Lung (tissue), 12 donors: ENCODE results near the gene MSRB2. TPM values are rescaled to one million over a fixed set of nuclear protein-coding genes. Genes with fewer than 3 reads are reported as not detected.

ENCODE experiments used
- ATAC-seq: fragments of 200-7000 bp; cut with Tn5 transposase; one replicate; pipeline ENCODE4 v1.9.1; 2020; ENCODE audit warnings: moderate number of reproducible peaks; ENCODE audit not compliant: insufficient read depth, low FRiP score
- DNase-seq, 3 donors: peaks; one replicate each; pipeline ENCODE4 v3.0.0-alpha.2; 2013 to 2017
- H3K27ac ChIP-seq, 2 donors: one replicate each; pipeline ENCODE4 v1.5.1; 2013; ENCODE audit warnings: mild to moderate bottlenecking in 2 of 2, moderate library complexity in 2 of 2, control low read depth in 1 of 2, inconsistent platforms in 1 of 2, low read depth in 1 of 2, low read length in 1 of 2
- H3K27me3 ChIP-seq, 3 donors: one replicate each; pipeline ENCODE4 v1.5.1; 2013; ENCODE audit warnings: low read length in 2 of 3; ENCODE audit not compliant: control insufficient read depth in 3 of 3, insufficient read depth in 3 of 3
- H3K36me3 ChIP-seq, 4 donors: one replicate each; pipeline ENCODE4 v1.5.1; 2013; ENCODE audit warnings: low read length in 4 of 4, mild to moderate bottlenecking in 1 of 4, moderate library complexity in 1 of 4; ENCODE audit not compliant: control insufficient read depth in 4 of 4, insufficient read depth in 4 of 4
- H3K4me1 ChIP-seq, 5 donors: one replicate each; pipeline ENCODE4 v1.5.1; 2013; ENCODE audit warnings: low read length in 5 of 5, mild to moderate bottlenecking in 2 of 5, moderate library complexity in 1 of 5; ENCODE audit not compliant: control insufficient read depth in 5 of 5, insufficient read depth in 5 of 5
- H3K4me3 ChIP-seq: one replicate; pipeline ENCODE4 v1.5.1; 2013; ENCODE audit warnings: mild to moderate bottlenecking, control low read depth, moderate library complexity
- H3K9ac ChIP-seq, 2 donors: one replicate each; pipeline ENCODE4 v1.5.1; 2013; ENCODE audit warnings: low read length in 2 of 2, control low read depth in 1 of 2; ENCODE audit not compliant: insufficient read depth in 1 of 2
- H3K9me3 ChIP-seq, 4 donors: one replicate each; pipeline ENCODE4 v1.5.1; 2013; ENCODE audit warnings: low read length in 3 of 4, mild to moderate bottlenecking in 1 of 4, moderate library complexity in 1 of 4; ENCODE audit not compliant: control insufficient read depth in 4 of 4, insufficient read depth in 3 of 4
- WGBS, 2 donors: extraction: QIAGEN DNeasy Blood & Tissue Kit; methylation state at CpG; one replicate each; pipeline ENCODE4 v1.1.7; 2013; 5-methylcytosine and 5-hydroxymethylcytosine counted together
- polyA plus RNA-seq, 2 donors: library from polyadenylated mRNA; stranded (reverse); fragments of 200-250 nt; gene quantifications; one replicate each; pipeline ENCODE4 v1.2.1, GENCODE V29; 2013
- total RNA-seq, 2 donors: library from RNA; depleted of rRNA in 1 of 2; stranded (reverse); fragments of >200 nt in 1 of 2; gene quantifications; one replicate each; pipeline ENCODE4 v1.2.1, GENCODE V29; 2014 to 2021
- TF ChIP-seq, protein P1 (sequence below): IDR thresholded peaks from 2 replicates; pipeline ENCODE4 v1.5.1; 2012; ENCODE audit warnings: mild to moderate bottlenecking; ENCODE audit errors: control extremely low read depth, extremely low read depth
- donor health status: control.
- donor health status: control.
- donor health status: Bipolar disorder and iron deficiency.
- donor health status: healthy.
- donor health status: DM: yes; HTN: yes; CAD: no.

MSRB2 gene
- total and polyA plus RNA-seq, 4 donors, result 15.6 to 27.1 (median 20.5) TPM

DNA sequence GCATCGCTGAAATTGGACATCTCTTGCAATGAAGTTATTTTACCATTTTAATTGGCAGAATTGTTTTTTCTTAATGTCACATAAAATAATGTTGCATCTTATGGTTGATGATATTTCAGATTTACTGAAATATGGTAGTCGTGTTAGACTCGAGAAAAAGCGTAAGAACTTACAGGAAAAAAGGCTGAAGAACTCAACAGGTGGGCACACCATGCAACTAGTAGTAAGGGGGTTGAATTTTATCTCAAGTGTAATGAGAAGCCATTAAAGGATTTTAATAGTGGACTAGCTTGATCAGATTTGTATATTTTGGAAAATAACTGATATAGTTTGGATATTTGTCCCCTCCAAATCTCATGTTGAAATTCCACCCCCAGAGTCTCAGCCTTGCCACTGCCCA, 41.1 kb downstream of the MSRB2 start:
- no peaks in the 10 kb centered on the region for H3K36me3 ChIP-seq
- TF ChIP-seq, protein P1, sequence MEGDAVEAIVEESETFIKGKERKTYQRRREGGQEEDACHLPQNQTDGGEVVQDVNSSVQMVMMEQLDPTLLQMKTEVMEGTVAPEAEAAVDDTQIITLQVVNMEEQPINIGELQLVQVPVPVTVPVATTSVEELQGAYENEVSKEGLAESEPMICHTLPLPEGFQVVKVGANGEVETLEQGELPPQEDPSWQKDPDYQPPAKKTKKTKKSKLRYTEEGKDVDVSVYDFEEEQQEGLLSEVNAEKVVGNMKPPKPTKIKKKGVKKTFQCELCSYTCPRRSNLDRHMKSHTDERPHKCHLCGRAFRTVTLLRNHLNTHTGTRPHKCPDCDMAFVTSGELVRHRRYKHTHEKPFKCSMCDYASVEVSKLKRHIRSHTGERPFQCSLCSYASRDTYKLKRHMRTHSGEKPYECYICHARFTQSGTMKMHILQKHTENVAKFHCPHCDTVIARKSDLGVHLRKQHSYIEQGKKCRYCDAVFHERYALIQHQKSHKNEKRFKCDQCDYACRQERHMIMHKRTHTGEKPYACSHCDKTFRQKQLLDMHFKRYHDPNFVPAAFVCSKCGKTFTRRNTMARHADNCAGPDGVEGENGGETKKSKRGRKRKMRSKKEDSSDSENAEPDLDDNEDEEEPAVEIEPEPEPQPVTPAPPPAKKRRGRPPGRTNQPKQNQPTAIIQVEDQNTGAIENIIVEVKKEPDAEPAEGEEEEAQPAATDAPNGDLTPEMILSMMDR, result no peak
- peaks cover 0 to 8% (median 3%) of the 10 kb centered on the region in 4 donors for H3K9me3 ChIP-seq
- H3K27me3 ChIP-seq, result no peaks in the 10 kb centered on the region
- H3K27ac ChIP-seq, result no peak overlapping the region
- H3K4me1 ChIP-seq, result no peaks in the 10 kb centered on the region
- 95% methylated on average over 4 of the region's 4 CpGs for WGBS, 2 donors
- no peak for DNase-seq
- ATAC-seq, result no peak
- no peak overlapping the region for H3K9ac ChIP-seq
- H3K4me3 ChIP-seq, result no peak overlapping the region

DNA sequence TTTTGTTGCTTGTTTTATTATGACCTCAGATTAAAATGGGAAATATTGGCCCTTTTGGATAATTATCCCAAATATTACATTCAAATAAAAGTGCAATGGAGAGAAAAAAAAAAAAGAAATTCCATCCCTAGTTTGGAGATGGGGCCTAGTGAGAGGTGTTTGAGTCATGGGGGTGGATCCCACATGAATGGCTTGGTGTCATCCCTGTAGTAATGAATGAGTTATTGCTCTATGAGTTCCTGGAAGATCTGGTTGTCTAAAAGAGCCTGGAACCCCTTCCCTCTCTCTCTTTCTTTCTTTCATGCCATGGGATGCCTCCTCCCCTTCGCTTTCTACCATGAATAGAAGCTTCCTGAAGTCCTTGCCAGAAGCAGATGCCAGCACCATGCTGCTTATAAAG, 44.3 kb downstream of the MSRB2 start:
- Histone ChIP-seq H3K4me1 (no peaks in the 10 kb centered on the region), H3K9me3 (peaks cover 0 to 7% (median 2%) of the 10 kb centered on the region in 4 donors), H3K4me3 (no peak overlapping the region), H3K27me3 (no peaks in the 10 kb centered on the region), H3K27ac (no peak overlapping the region), H3K9ac (no peak overlapping the region), H3K36me3 (no peaks in the 10 kb centered on the region)
- DNase-seq, result no peak
- TF ChIP-seq, protein P1, result no peak
- ATAC-seq, result no peak
- 56 to 80% methylated on average over 1 of the region's 1 CpG for WGBS, 2 donors

DNA sequence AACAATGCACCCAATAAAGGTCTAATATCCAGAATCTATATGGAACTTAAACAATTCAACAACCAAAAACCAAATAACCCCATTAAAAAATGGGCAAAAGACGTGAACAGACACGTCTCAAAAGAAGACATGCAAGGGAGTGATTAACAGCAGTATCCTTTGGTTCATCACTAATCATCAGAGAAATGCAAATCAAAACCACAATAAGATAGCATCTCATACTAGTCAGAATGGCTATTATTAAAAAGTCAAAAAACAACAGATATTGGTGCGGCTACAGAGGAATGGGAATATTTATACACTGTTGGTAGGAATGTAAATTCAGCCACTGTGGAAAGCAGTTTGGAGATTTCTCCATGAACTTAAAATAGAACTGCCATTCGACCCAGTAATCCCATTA, 46.6 kb downstream of the MSRB2 start:
- Histone ChIP-seq H3K4me3 (no peak overlapping the region), H3K9me3 (peaks cover 0 to 5% (median 0%) of the 10 kb centered on the region in 4 donors), H3K4me1 (no peaks in the 10 kb centered on the region), H3K27me3 (no peaks in the 10 kb centered on the region), H3K9ac (no peak overlapping the region), H3K36me3 (no peaks in the 10 kb centered on the region), H3K27ac (no peak overlapping the region)
- TF ChIP-seq, protein P1, result no peak
- ATAC-seq (no peak), DNase-seq (no peak)
- 80 to 84% methylated on average over 4 of the region's 4 CpGs for WGBS, 2 donors

DNA sequence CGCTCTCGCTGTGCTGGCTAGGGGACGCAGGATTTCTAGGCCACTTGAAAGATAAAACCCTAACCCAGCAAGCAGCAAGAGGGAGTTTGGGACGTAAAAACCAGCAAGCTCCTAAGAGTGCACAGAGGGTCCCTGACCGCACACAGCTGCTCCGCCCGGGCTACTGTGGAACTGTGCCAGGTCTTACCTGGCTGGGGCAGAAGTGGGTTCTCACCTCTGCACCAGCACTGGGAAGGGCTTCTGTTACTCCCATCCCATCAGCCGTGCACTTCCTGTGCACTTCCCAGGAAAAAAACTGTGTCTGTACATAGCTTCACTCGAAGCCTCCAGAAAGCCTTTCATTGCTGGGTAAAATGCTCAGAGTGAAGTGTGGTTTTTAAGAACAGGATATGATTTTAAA, 50.9 kb downstream of the MSRB2 start:
- Histone ChIP-seq H3K36me3 (peaks cover 0 to 1% (median 0%) of the 10 kb centered on the region in 4 donors), H3K4me1 (no peaks in the 10 kb centered on the region), H3K9ac (no peak overlapping the region), H3K4me3 (no peak overlapping the region), H3K9me3 (peaks cover 0 to 3% (median 1%) of the 10 kb centered on the region in 4 donors), H3K27ac (no peak overlapping the region), H3K27me3 (no peaks in the 10 kb centered on the region)
- ATAC-seq, result no peak
- 52 to 75% methylated on average over 9 of the region's 9 CpGs for WGBS, 2 donors
- TF ChIP-seq, protein P1, result no peak
- peak in 1 of 3 donors; percentile 12 for DNase-seq
